Measurements from ENCODE around the gene ARHGEF40.

ARHGEF40 gene

GRCh38 chr14:21084998-21085853, 15.1 kb downstream of the ARHGEF40 start:
- DNase-seq: no peak

GRCh38 chr14:21086908-21087293, 16.8 kb downstream of the ARHGEF40 start:
- DNase-seq: no peak

DNA sequence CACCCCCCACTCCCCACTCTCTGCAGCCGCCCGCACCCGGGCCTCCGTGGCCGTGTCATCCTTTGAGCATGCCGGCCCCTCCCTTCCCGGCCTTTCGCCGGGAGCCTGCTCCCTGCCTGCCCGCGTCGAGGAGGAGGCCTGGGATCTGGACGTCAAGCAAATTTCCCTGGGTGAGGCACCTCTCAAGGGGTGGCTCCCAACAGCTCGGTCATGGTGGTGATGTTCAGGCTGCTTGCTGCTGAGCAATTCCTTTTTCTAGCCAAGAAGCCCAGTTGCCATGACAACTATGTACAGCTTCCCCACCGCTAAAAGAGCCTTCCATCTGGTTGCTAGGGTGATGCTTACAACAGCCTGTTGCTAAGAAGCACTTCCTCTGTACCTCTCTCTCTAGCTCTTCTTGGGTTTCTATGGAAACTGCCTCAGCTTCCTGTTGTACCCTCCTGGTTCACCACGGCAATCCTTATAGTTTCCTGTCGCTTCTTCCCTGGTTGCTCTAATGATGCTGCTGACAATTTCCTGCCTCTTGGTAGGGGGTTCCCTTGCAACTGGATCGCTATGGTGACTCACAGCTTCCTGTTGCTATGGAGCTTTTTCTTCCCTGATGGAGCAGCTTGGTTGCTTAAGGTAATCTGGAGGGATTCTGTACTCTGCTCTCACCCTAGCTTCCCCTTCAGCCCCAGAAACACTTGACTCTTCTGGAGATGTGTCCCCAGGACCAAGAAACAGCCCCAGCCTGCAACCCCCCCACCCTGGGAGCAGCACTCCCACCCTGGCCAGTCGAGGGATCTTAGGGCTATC, 17.4 kb downstream of the ARHGEF40 start:
- peak; percentile 52 for DNase-seq

DNA sequence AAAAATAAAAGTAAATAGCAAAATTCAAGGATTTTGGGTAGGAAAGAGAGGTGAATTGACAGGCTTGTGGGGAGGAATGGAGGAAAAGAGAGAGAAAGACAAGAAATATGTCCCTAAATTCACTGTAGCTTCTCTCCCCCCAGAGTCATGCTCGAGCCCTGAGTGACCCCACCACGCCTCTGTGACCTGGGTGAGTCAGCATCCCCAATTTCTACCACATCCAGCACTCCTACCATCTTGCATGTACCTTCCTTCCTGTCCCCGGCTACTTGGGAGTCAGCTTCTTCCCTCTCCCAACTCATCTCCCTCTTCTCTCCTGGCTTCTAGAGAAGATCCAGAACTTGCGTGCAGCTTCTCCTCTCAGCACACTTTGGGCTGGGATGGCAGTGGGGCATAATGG, 18.6 kb downstream of the ARHGEF40 start:
- DNase-seq: no peak

DNA sequence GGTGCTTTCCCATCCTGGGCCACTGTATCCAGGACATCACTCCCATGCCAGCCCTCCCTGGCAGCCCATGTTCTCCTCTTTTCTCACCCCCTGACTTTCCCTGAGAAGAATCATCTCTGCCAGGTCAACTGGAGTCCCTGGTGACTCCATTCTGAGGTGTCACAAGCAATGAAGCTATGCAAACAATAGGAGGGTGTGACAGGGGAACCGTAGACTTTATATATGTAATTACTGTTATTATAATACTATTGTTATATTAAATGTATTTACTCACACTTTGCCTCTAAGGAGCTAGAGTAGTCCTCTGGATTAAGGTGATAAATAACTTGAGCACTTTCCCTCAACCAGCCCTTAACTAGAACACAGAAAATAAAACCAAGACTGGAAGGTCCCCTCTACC, 19.2 kb downstream of the ARHGEF40 start:
- no peak for DNase-seq

- no peak for DNase-seq
Measured at GRCh38 chr14:21089877-21090193, 19.7 kb downstream of the ARHGEF40 start.

DNA sequence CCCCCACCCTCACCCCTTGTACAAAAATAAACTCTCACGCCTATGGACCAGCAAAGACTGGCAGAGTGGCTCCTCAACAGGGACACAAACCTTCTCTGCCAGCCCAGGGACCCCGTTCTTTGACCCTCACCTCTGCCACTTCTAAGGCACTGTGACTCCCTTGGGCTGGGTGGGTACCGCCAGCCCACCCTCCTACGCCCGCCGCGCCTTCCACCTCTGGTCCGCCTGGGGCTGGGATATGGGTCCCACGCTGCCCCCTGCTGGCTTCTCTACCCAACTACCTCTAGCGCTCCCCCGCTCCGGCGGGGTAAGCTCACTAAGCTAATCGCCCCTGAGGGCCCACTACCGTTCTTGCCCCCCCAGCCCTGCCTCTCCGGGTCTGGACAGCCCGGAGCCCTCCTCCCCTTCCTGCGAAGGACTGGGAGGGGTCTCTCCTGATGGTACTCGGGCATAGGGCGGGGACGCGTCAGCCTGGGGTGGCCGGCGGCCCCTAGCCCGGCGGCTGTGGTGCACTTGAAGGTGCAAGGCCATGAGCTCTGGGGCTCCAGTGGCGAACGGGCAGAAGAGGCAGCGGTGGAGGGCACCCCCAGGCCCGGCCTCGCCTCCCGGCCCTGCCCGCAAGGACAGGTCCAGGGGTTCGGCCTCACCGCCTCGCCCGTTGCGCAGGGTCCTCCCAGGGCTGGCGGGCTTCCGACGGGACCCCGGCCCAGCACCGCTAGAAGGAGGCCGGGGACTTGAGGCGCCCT, 20.3 kb downstream of the ARHGEF40 start:
- no peak for DNase-seq

DNA sequence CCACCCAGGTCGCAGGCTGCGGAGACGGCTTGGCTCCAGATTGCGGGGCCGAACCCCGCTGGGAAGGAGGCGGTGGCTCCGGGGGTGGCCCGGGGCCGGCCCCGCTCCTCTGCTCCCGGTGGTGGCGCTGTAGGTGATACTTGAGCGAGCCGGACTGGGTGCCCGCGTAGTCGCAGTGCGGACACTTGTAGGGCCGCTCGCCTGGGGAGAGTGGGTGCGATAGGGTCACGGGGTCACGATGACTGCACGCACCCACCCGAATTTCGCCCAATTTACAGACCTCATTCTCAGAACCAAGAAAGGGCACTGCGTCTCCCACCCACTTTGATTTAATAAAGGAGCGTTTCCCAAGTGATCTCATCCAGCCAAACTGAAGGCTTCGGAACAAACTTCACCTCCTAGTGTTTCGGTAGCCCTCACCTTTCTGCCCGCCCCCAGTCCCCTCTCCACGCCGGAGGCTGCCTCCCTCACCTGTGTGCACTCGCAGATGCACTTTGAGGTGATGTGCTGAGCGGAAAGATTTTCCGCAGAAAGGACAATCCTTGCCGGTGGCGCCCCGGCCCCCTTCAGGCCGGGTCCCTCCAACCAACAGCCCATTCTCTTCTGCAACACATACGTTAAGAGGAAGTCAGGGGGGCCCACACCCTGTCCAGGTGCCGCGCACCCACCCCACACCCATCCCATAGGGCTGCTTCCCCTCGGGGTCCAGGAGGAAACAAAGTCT, 21.0 kb downstream of the ARHGEF40 start:
- DNase-seq: no peak

- DNase-seq: no peak
Measured at GRCh38 chr14:21091821-21092272, 21.7 kb downstream of the ARHGEF40 start.

- no peak for DNase-seq
Measured at GRCh38 chr14:21092273-21093011, 22.3 kb downstream of the ARHGEF40 start.

DNA sequence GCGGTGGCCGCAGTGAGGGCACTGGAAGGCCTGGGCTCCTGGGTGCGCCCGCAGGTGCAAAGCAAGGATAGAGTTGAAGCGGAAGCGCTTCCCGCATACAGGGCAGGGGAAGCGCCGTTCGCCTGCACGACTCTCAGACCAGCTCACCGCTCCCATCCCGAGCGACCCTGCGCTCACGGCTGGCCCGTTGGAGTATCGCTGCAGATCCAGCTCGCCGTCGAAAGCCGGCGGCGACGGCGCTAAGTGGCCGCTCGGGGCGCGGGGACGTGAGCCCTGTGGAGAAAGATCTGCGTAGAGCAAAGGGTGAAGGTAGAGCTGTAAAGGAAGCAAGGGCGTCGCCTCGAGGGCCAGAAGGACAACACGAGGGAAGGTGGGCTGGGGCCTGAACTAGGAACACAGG, 22.9 kb downstream of the ARHGEF40 start:
- no peak for DNase-seq

- no peak for DNase-seq
Measured at GRCh38 chr14:21093769-21094681, 23.9 kb downstream of the ARHGEF40 start.

DNA sequence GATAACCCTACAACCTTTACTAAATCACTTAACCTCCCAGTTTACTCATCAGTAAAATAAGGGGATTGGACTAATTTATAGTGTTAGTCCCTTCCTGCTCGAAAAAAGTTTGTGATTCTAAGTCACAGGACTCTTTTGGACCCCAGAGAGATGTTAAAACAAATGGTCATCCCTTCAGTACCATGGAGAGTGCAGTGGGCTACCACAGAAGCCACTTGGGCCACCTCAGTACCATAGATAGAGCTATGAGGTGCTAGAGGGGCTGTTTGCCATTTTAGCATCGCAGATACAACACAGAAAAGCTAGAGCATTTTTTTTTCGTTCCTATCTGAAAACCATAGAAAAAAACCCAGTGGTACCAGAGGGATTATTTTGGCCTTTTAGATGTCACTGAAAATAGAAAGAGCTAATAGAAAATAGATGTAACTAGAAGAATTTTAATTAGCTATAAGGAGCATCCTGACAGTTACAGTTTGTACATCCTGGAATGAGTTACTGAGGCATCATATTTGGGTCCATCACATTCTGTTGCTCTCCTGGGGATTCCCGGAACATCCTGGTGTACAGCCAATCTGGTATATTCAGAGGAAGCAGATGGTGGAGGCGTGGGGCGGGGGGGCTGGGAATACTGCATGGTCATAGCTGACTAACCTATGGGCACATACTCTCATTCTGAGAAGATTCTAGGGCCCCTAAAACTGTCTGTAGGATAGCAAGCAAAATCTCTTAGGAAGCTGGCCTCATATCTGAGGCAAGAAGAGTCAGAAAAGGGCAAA, 25.5 kb downstream of the ARHGEF40 start:
- DNase-seq: no peak

DNA sequence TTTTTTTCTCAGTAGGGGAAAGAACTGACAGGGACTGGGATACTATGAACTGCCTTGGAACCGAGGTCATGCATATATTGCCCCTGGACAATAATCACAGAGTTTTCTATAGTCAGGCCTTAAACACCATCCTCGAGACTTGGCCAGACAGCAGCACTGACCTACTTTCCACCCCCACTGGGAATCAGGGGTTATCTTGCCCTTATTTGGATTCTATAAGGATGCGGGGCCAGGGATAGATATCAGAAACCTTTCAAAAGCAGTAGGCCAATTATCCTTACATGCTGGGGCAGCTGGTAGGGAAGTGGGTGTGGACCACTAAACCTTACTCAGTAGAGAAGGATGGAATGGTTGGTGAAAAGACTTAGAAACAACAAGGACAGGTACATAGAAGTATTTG, 26.3 kb downstream of the ARHGEF40 start:
- no peak for DNase-seq

GRCh38 chr14:21096978-21097635, 27.0 kb downstream of the ARHGEF40 start:
- no peak for DNase-seq

DNA sequence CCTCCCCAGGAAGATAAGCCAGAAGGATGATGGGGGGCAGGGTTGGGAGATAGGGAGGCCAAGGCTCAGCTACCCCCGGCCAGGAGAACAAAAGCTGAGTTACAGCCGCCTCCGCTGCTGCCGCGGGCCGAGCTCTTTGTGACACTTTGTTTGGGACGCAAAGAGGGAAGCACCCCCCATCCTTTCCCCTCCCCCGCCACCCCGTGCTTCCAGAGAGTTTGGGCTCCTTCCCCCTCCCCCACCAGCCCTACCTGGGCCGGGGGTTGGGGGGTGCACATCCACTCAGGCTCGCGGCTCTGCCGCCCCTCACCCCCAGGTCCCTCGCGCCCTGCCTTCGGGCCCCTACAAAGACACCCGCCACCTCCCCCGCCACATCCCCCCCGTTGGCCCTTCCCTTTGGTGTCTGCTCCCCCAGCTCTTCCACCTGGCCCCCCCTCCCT, 27.6 kb downstream of the ARHGEF40 start:
- DNase-seq: no peak

DNA sequence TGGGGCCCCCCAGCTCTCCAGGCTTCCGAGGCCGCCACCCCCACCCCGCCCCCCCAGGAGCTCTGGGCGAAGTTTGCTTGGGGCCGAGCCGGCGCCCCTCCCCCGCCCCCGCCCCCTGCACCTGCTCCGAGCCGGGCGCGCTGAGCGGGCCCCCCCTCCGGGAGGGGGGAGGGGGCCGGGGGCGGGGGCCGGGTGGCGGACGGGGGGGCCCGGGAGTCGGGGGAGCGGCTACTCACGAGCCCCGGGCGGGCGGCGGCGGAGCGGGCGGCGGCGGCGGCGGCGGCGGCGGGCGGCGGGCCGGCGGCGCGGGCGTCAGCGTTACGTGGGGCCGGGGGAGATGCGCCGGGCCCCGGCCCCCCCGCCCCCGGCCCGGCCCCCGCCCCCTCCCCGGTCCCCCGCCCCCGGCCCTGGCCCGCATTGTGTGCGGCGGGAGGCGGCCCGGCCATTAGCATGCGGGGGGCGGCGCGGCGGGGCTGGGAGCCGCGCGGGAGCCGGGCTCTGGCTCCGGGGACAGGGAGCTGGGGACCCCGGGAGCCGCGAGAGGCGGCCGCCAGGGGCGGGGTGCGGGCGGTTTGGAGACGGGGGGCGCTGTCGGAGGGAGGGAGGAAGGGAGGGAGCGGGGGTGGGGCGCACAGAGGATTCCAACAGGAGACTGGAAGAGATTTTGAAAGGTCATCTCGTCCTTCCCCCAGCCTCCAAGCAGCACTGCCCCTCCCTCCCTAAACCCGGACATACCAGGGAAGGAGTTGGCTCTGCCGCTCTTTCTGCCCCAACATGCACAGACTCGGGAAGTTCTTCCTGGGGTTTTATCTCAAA, 28.2 kb downstream of the ARHGEF40 start, which contains the start of gene ZNF219:
Gene ZNF219, minus strand, starts transcription at position 580 of the 816 bp plus-strand sequence. CDS start 5,064 bp downstream, outside the sequence.
- no peak for DNase-seq

GRCh38 chr14:21098892-21099595, 28.9 kb downstream of the ARHGEF40 start:
- DNase-seq: no peak
